WTC11 (cell line): ENCODE data around the gene ZNF155. TPM values are rescaled to one million over a fixed set of nuclear protein-coding genes. Genes with fewer than 3 reads are reported as not detected.

ENCODE experiments used
- ATAC-seq: fragments of 200-7000 bp; cut with Tn5 transposase; 2 replicates; pipeline ENCODE4 v1.10.0; 2021; ENCODE audit warnings: mild to moderate bottlenecking, moderate library complexity
- CTCF ChIA-PET: fragments of 300-600 bp; sonication (Branson Sonifier 250); formaldehyde crosslinking; loops from one replicate; lab custom pipeline; 2021; ENCODE audit warnings: antibody characterized with exemption; lab: Charles Lee
- POLR2A ChIA-PET: fragments of 350-600 bp; sonication (Branson Sonifier 250); formaldehyde crosslinking; loops from one replicate; lab custom pipeline; 2021; ENCODE audit warnings: antibody characterized with exemption; lab: Charles Lee
- DNase-seq: peaks from one replicate; pipeline ENCODE4 v3.0.0; 2021; ENCODE audit warnings: low spot score
- H3K27ac Mint-ChIP-seq: 2 replicates; pipeline ENCODE4 v1.8.0; 2021; ENCODE audit warnings: mixed read lengths
- H3K27me3 Mint-ChIP-seq: 2 replicates; pipeline ENCODE4 v1.8.0; 2021; ENCODE audit warnings: low read depth, mild to moderate bottlenecking, moderate library complexity, mixed read lengths
- H3K36me3 Mint-ChIP-seq: 2 replicates; pipeline ENCODE4 v1.8.0; 2021; ENCODE audit warnings: mixed read lengths
- H3K4me1 Mint-ChIP-seq: 2 replicates; pipeline ENCODE4 v1.8.0; 2022; ENCODE audit warnings: mixed read lengths
- H3K4me3 Mint-ChIP-seq: 2 replicates; pipeline ENCODE4 v1.8.0; 2021; ENCODE audit warnings: mild to moderate bottlenecking, moderate library complexity, mixed read lengths
- H3K9me3 Mint-ChIP-seq: 2 replicates; pipeline ENCODE4 v1.8.0; 2021; ENCODE audit warnings: mixed read lengths
- CREB1 ChIP-seq: sonication (generic); formaldehyde crosslinking; IDR thresholded peaks from 2 replicates; pipeline ENCODE4 v1.8.0; 2023; ENCODE audit warnings: mild to moderate bottlenecking, missing genetic modification reagents
- ELF4 ChIP-seq: sonication (generic); formaldehyde crosslinking; IDR thresholded peaks from 2 replicates; pipeline ENCODE4 v1.8.1; 2022; ENCODE audit warnings: low read depth, mild to moderate bottlenecking, moderate library complexity, missing genetic modification reagents
- FOXJ3 ChIP-seq: sonication (generic); formaldehyde crosslinking; IDR thresholded peaks from 2 replicates; pipeline ENCODE4 v1.9.0; 2021; ENCODE audit warnings: missing genetic modification reagents, mild to moderate bottlenecking, borderline replicate concordance
- FOXP4 ChIP-seq: sonication (generic); formaldehyde crosslinking; IDR thresholded peaks from 2 replicates; pipeline ENCODE4 v1.8.0; 2022; ENCODE audit warnings: mild to moderate bottlenecking, missing genetic modification reagents
- GABPB1 ChIP-seq: sonication (generic); formaldehyde crosslinking; IDR thresholded peaks from 2 replicates; pipeline ENCODE4 v1.8.1; 2023; ENCODE audit warnings: mild to moderate bottlenecking, missing genetic modification reagents
- IRF1 ChIP-seq: sonication (generic); formaldehyde crosslinking; IDR thresholded peaks from 2 replicates; pipeline ENCODE4 v1.8.0; 2023; ENCODE audit warnings: missing genetic modification reagents
- JAZF1 ChIP-seq: fragments of 250-450 bp; sonication (Bioruptor Pico); IDR thresholded peaks from 2 replicates; pipeline ENCODE4 v1.9.0; 2021; ENCODE audit warnings: moderate library complexity, mild to moderate bottlenecking, inconsistent platforms
- NFYB ChIP-seq: sonication (generic); formaldehyde crosslinking; conservative IDR thresholded peaks from 2 replicates; pipeline ENCODE4 v1.8.0; 2022; ENCODE audit warnings: low read depth, missing genetic modification reagents
- SMAD4 ChIP-seq: sonication (generic); formaldehyde crosslinking; IDR thresholded peaks from 2 replicates; pipeline ENCODE4 v1.8.0; 2022; ENCODE audit warnings: mild to moderate bottlenecking, missing genetic modification reagents
- SP1 ChIP-seq: sonication (generic); formaldehyde crosslinking; conservative IDR thresholded peaks from 2 replicates; pipeline ENCODE4 v1.8.1; 2022; ENCODE audit warnings: missing genetic modification reagents
- TEAD1 ChIP-seq: sonication (generic); formaldehyde crosslinking; IDR thresholded peaks from 2 replicates; pipeline ENCODE4 v1.8.0; 2022; ENCODE audit warnings: mild to moderate bottlenecking, missing genetic modification reagents
- TEAD4 ChIP-seq: sonication (generic); formaldehyde crosslinking; IDR thresholded peaks from 2 replicates; pipeline ENCODE4 v1.8.0; 2022; ENCODE audit warnings: mild to moderate bottlenecking, missing genetic modification reagents
- USF1 ChIP-seq: sonication (generic); formaldehyde crosslinking; IDR thresholded peaks from 2 replicates; pipeline ENCODE4 v1.8.0; 2022; ENCODE audit warnings: mild to moderate bottlenecking, missing genetic modification reagents
- ZMAT4 ChIP-seq: fragments of 250-450 bp; sonication (Bioruptor Pico); IDR thresholded peaks from 2 replicates; pipeline ENCODE4 v1.9.0; 2021; ENCODE audit warnings: mild to moderate bottlenecking
- ZNF232 ChIP-seq: sonication (generic); formaldehyde crosslinking; IDR thresholded peaks from 2 replicates; pipeline ENCODE4 v1.8.0; 2022; ENCODE audit warnings: mild to moderate bottlenecking, missing genetic modification reagents
- total RNA-seq: library from RNA; stranded (reverse); gene quantifications from 3 replicates; pipeline ENCODE4 v1.2.3, GENCODE V29; 2021
- TF ChIP-seq, protein P1 (sequence below): sonication (generic); formaldehyde crosslinking; IDR thresholded peaks from 2 replicates; pipeline ENCODE4 v1.8.0; 2023; ENCODE audit warnings: mild to moderate bottlenecking, missing genetic modification reagents
- TF ChIP-seq, protein P2 (sequence below): sonication (generic); formaldehyde crosslinking; IDR thresholded peaks from 2 replicates; pipeline ENCODE4 v1.8.1; 2023; ENCODE audit warnings: mild to moderate bottlenecking, missing genetic modification reagents, moderate library complexity

ZNF155 gene
- total RNA-seq, 1 experiment from 2014 or later: 10.2 TPM

DNA sequence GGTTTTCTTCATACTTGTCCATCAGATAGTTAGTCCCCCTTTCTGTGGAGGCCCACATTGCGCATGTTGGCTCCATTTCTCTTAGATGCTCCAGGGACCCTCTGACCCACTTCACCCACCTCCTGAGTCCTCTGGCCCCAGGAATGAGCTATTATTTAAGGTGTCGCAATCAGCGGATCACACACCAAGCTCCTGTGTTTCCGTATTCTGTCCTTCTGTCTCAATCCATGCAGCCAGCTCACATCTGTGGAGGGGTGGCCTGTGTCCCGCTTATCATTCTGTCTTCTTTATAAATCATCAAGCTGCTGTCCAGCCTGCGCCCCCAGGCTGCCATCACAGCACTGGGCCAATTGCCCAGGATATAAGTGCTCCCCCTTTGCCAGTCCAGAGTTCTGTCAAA, 23.5 kb downstream of the ZNF155 start (continued):
- no peak for TF ChIP-seq IRF1 (CRISPR knock-in tag)
- TF ChIP-seq TEAD1 (CRISPR knock-in tag): no peak
- no peak for TF ChIP-seq FOXJ3 (CRISPR knock-in tag)
- no peak for TF ChIP-seq TEAD4
- TF ChIP-seq ZMAT4 (CRISPR knock-in tag): no peak
- no peak for TF ChIP-seq USF1 (CRISPR knock-in tag)
- TF ChIP-seq SMAD4 (CRISPR knock-in tag): no peak
- TF ChIP-seq SP1 (CRISPR knock-in tag): no peak
- no peak for TF ChIP-seq ZNF232 (CRISPR knock-in tag)
- TF ChIP-seq, all 79 proteins: peak for 0

- ATAC-seq (no peak), DNase-seq (no peak)
- CTCF ChIA-PET: no interaction called here
- Mint-ChIP-seq H3K27me3 (peaks cover 5% of the 10 kb centered on the region; the same call in 1 of the 2 replicates), H3K9me3 (peaks cover 89% of the 10 kb centered on the region), H3K27ac (no peak overlapping the region)
- TF ChIP-seq GABPB1 (CRISPR knock-in tag) (no peak), ZMAT4 (CRISPR knock-in tag) (no peak), TEAD1 (CRISPR knock-in tag) (no peak), ELF4 (CRISPR knock-in tag) (no peak), USF1 (CRISPR knock-in tag) (no peak), FOXP4 (CRISPR knock-in tag) (no peak), JAZF1 (no peak), CREB1 (CRISPR knock-in tag) (no peak), TEAD4 (no peak), NFYB (CRISPR knock-in tag) (no peak)
- TF ChIP-seq, protein P1, sequence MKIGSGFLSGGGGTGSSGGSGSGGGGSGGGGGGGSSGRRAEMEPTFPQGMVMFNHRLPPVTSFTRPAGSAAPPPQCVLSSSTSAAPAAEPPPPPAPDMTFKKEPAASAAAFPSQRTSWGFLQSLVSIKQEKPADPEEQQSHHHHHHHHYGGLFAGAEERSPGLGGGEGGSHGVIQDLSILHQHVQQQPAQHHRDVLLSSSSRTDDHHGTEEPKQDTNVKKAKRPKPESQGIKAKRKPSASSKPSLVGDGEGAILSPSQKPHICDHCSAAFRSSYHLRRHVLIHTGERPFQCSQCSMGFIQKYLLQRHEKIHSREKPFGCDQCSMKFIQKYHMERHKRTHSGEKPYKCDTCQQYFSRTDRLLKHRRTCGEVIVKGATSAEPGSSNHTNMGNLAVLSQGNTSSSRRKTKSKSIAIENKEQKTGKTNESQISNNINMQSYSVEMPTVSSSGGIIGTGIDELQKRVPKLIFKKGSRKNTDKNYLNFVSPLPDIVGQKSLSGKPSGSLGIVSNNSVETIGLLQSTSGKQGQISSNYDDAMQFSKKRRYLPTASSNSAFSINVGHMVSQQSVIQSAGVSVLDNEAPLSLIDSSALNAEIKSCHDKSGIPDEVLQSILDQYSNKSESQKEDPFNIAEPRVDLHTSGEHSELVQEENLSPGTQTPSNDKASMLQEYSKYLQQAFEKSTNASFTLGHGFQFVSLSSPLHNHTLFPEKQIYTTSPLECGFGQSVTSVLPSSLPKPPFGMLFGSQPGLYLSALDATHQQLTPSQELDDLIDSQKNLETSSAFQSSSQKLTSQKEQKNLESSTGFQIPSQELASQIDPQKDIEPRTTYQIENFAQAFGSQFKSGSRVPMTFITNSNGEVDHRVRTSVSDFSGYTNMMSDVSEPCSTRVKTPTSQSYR (CRISPR knock-in tag): no peak
- TF ChIP-seq, protein P2, sequence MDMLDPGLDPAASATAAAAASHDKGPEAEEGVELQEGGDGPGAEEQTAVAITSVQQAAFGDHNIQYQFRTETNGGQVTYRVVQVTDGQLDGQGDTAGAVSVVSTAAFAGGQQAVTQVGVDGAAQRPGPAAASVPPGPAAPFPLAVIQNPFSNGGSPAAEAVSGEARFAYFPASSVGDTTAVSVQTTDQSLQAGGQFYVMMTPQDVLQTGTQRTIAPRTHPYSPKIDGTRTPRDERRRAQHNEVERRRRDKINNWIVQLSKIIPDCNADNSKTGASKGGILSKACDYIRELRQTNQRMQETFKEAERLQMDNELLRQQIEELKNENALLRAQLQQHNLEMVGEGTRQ (CRISPR knock-in tag): no peak
- TF ChIP-seq, all 79 proteins: peak for 0
- Mint-ChIP-seq H3K36me3 (peaks cover 76% of the 10 kb centered on the region), H3K4me1 (no peaks in the 10 kb centered on the region), H3K4me3 (no peak overlapping the region)
- POLR2A ChIA-PET: no interaction called here
Observed at GRCh38 chr19:44010468-44010867, 26.5 kb downstream of the ZNF155 start.
